DOHH2 (cell line): ENCODE results near the gene PPP4R2.

Experiments
- H3F3A ChIP-seq: fragments of 200-600 bp; sonication (generic), shearing (Covaris generic); 2 replicates; pipeline ENCODE4 v1.6.0; 2016; ENCODE audit warnings: antibody characterized with exemption, mild to moderate bottlenecking; ENCODE audit not compliant: control insufficient read depth, insufficient read depth
- H3K27ac ChIP-seq: fragments of 200-600 bp; sonication (generic); 2 replicates; pipeline ENCODE4 v1.5.1; 2014; ENCODE audit warnings: low read depth, mild to moderate bottlenecking, low read length, moderate library complexity
- H3K27me3 ChIP-seq: fragments of 200-600 bp; sonication (generic); 2 replicates; pipeline ENCODE4 v1.6.1; 2014; ENCODE audit warnings: mild to moderate bottlenecking, low read length, mixed read lengths; ENCODE audit not compliant: control insufficient read depth
- H3K36me3 ChIP-seq: fragments of 200-600 bp; sonication (generic); 2 replicates; pipeline ENCODE4 v1.6.1; 2014; ENCODE audit warnings: mild to moderate bottlenecking, low read length, moderate library complexity, mixed read lengths; ENCODE audit not compliant: control insufficient read depth
- H3K4me1 ChIP-seq: fragments of 200-600 bp; sonication (generic); 2 replicates; pipeline ENCODE4 v1.6.1; 2014; ENCODE audit warnings: mild to moderate bottlenecking, low read length, mixed read lengths; ENCODE audit not compliant: control insufficient read depth
- H3K4me2 ChIP-seq: fragments of 200-600 bp; sonication (generic); 2 replicates; pipeline ENCODE4 v1.6.0; 2014; ENCODE audit warnings: mild to moderate bottlenecking, low read length, moderate library complexity
- H3K4me3 ChIP-seq: fragments of 200-600 bp; sonication (generic); 2 replicates; pipeline ENCODE4 v1.5.1; 2014; ENCODE audit warnings: mild to moderate bottlenecking, low read length, mixed read lengths
- H3K79me2 ChIP-seq: fragments of 200-600 bp; sonication (generic); 2 replicates; pipeline ENCODE4 v1.6.1; 2014; ENCODE audit warnings: mild to moderate bottlenecking, low read length, mixed read lengths; ENCODE audit not compliant: control insufficient read depth
- H3K9me2 ChIP-seq: fragments of 200-600 bp; sonication (generic); replicated peaks from 2 replicates; pipeline ENCODE4 v1.6.1; 2014; ENCODE audit warnings: mild to moderate bottlenecking, low read length, mixed read lengths; ENCODE audit not compliant: control insufficient read depth
- H3K9me3 ChIP-seq: fragments of 200-600 bp; sonication (generic); 2 replicates; pipeline ENCODE4 v1.6.1; 2014; ENCODE audit warnings: antibody characterized with exemption, low read length, mixed read lengths; ENCODE audit not compliant: control insufficient read depth, insufficient read depth
- H4K20me1 ChIP-seq: fragments of 200-600 bp; sonication (generic); 2 replicates; pipeline ENCODE4 v1.6.0; 2014; ENCODE audit warnings: low read depth, mild to moderate bottlenecking, antibody characterized with exemption, low read length, moderate library complexity; ENCODE audit not compliant: control insufficient read depth, insufficient read depth
- CTCF ChIP-seq: fragments of 200-600 bp; sonication (generic); IDR thresholded peaks from one replicate; pipeline ENCODE4 v1.5.1; 2014; ENCODE audit warnings: antibody characterized with exemption, mild to moderate bottlenecking, low read depth, low read length; ENCODE audit not compliant: poor library complexity, severe bottlenecking
- EZH2phosphoT487 ChIP-seq: fragments of 200-600 bp; sonication (generic); IDR thresholded peaks from 2 replicates; pipeline ENCODE4 v1.6.1; 2017; ENCODE audit warnings: borderline replicate concordance, mild to moderate bottlenecking, antibody characterized with exemption, low read length, moderate library complexity, mixed read lengths

PPP4R2 gene

GRCh38 chr3:73030073-73030597 lies 33.5 kb downstream of the PPP4R2 start:
- H3K27ac ChIP-seq, result no peak overlapping the region
- H3K9me3 ChIP-seq, result no peaks in the 10 kb centered on the region
- H3K4me3 ChIP-seq, result no peak overlapping the region
- no peaks in the 10 kb centered on the region for H3F3A ChIP-seq
- no peak overlapping the region for H3K4me2 ChIP-seq
- peaks cover 23% of the 10 kb centered on the region for H4K20me1 ChIP-seq
- TF ChIP-seq EZH2phosphoT487, result no peak
- no peak for TF ChIP-seq CTCF
- no peaks in the 10 kb centered on the region for H3K9me2 ChIP-seq
- H3K36me3 ChIP-seq, result peaks cover 46% of the 10 kb centered on the region
- no peaks in the 10 kb centered on the region for H3K27me3 ChIP-seq
- H3K79me2 ChIP-seq, result peaks cover 100% of the 10 kb centered on the region
- H3K4me1 ChIP-seq, result peaks cover 12% of the 10 kb centered on the region

DNA sequence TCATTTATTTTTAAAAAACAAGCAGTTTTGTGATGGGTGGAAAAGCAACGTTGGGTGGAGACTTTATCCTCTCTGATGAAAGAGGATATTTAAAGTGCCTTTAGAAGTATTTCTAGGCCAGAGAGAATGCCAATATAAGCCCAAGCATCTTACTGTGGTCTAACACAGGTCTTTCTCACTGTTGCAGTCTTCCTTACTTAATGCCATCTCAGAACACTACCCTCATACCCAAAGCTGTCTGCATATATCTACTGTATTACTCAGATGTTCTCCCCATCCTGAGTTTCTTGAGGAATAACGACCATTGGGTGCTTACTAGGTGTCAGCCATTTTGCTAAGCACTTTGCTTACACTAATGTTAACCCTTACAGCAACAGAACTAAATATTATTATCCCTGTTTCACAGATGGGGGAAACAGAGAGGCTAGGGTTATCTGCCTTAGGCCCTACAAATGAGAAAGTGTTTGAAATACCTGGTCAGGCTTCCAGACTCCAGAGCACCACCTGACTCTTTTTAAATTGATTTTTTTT lies 35.0 kb downstream of the PPP4R2 start:
- Histone ChIP-seq H3K4me3 (no peak overlapping the region), H3F3A (peaks cover 3% of the 10 kb centered on the region; the same call in 1 of the 2 replicates), H3K9me3 (no peaks in the 10 kb centered on the region), H3K9me2 (no peaks in the 10 kb centered on the region), H4K20me1 (peaks cover 24% of the 10 kb centered on the region), H3K27me3 (no peaks in the 10 kb centered on the region), H3K4me2 (no peak overlapping the region), H3K36me3 (peaks cover 51% of the 10 kb centered on the region), H3K79me2 (peaks cover 100% of the 10 kb centered on the region), H3K4me1 (peaks cover 26% of the 10 kb centered on the region), H3K27ac (no peak overlapping the region)
- TF ChIP-seq CTCF (no peak), EZH2phosphoT487 (no peak)

- Histone ChIP-seq H3K27me3 (no peaks in the 10 kb centered on the region), H3K9me3 (no peaks in the 10 kb centered on the region), H3K4me3 (no peak overlapping the region), H3K4me1 (peaks cover 33% of the 10 kb centered on the region), H3K27ac (no peak overlapping the region), H3K9me2 (no peaks in the 10 kb centered on the region), H3K79me2 (peaks cover 100% of the 10 kb centered on the region), H3K4me2 (no peak overlapping the region), H3F3A (peaks cover 3% of the 10 kb centered on the region; the same call in 1 of the 2 replicates), H4K20me1 (peaks cover 24% of the 10 kb centered on the region), H3K36me3 (peaks cover 31% of the 10 kb centered on the region)
- TF ChIP-seq CTCF (no peak), EZH2phosphoT487 (no peak)
Measured at GRCh38 chr3:73036694-73037591, 40.3 kb downstream of the PPP4R2 start.
